ENCODE data around the gene PFKP.

PFKP gene

DNA sequence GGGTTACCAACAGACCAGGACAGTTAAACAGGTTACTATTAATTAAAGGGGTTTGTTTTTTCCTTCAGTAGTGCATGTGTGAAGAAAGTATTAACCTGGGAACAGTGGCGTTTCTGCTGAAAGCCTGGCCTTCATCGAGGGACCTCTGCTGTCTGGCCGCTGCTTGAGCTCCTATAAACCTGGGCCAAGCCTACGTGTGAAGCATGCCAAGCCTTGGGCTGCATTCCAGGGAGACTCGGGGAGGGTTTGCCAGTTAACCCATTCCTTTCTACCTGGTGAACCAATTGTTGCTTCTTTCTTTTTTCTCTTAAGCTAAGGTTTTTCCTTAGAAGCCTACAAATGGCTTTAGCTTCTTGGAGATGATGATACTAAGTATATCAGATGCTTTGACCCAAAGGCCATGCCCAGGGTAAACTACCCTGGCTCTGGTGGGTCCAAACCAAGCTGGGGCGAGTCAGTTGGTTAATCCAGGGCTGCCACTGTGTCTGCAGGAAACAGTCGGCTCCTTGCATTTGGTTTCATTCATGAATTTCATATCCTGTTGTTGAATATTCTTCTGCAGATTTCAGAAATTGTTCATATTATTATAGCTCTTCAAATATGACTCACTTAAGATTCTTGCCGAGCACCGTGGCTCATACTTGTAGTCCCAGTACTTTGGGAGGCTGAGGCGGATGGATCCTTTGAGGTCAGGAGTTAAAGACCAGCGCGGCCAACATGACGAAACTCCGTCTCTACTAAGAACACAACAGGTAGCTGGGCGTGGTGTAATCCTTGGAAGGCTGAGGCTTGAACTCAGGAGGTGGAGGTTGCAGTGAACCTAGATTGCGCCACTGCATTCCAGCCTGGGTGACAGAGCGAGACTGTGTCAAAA lies 23.8 kb downstream of the PFKP start:
- Histone ChIP-seq H3K4me2 (ENCODE audit: low read depth, low read length) (no peak overlapping the region), H3K9me2 (replicated peaks; ENCODE audit: insufficient read depth, low read length) (no peaks in the 10 kb centered on the region), H3K79me2 (ENCODE audit: low read length) (no peaks in the 10 kb centered on the region), H3K27ac (ENCODE audit: low read length) (no peak overlapping the region), H3F3A (ENCODE audit: insufficient read depth, low read length) (no peaks in the 10 kb centered on the region), H4K20me1 (ENCODE audit: insufficient read depth, low read length) (no peaks in the 10 kb centered on the region), H3K9me3 (replicated peaks; ENCODE audit: insufficient read depth, low read length) (no peaks in the 10 kb centered on the region; the same call in 1 of the 2 replicates), H3K27me3 (replicated peaks; ENCODE audit: insufficient read depth, low read length) (no peaks in the 10 kb centered on the region), H2AFZ (ENCODE audit: low read length) (no peak overlapping the region), H3K9ac (ENCODE audit: low read length) (no peak overlapping the region), H3K4me1 (ENCODE audit: low read length) (no peaks in the 10 kb centered on the region), H3K4me3 (ENCODE audit: low read length) (no peak overlapping the region), H3K36me3 (replicated peaks; ENCODE audit: insufficient read depth, low read length) (no peaks in the 10 kb centered on the region)
- no peak for DNase-seq
- no peak for TF ChIP-seq EZH2phosphoT487 (IDR thresholded peaks at IDR 0.05; ENCODE audit: low read length)
- TF ChIP-seq CTCF (IDR thresholded peaks at IDR 0.05; ENCODE audit: low read length): no peak
- no peak for TF ChIP-seq EZH2 (optimal IDR thresholded peaks at IDR 0.05; ENCODE audit: low read depth, low read length)

- no peaks in the 10 kb centered on the region for H4K20me1 ChIP-seq (ENCODE audit: insufficient read depth, low read length)
- no peak for DNase-seq
- no peaks in the 10 kb centered on the region for H3K4me1 ChIP-seq (ENCODE audit: low read length)
- no peak overlapping the region for H3K27ac ChIP-seq (ENCODE audit: low read length)
- H3K9ac ChIP-seq (ENCODE audit: low read length): no peak overlapping the region
- no peaks in the 10 kb centered on the region for H3F3A ChIP-seq (ENCODE audit: insufficient read depth, low read length)
- H3K79me2 ChIP-seq (ENCODE audit: low read length): no peaks in the 10 kb centered on the region
- TF ChIP-seq EZH2phosphoT487 (IDR thresholded peaks at IDR 0.05; ENCODE audit: low read length) (no peak), CTCF (IDR thresholded peaks at IDR 0.05; ENCODE audit: low read length) (no peak), EZH2 (optimal IDR thresholded peaks at IDR 0.05; ENCODE audit: low read depth, low read length) (no peak)
- no peak overlapping the region for H3K4me3 ChIP-seq (ENCODE audit: low read length)
- H2AFZ ChIP-seq (ENCODE audit: low read length): no peak overlapping the region
- no peak overlapping the region for H3K4me2 ChIP-seq (ENCODE audit: low read depth, low read length)
- H3K9me3 ChIP-seq (replicated peaks; ENCODE audit: insufficient read depth, low read length): no peaks in the 10 kb centered on the region; the same call in 1 of the 2 replicates
- H3K36me3 ChIP-seq (replicated peaks; ENCODE audit: insufficient read depth, low read length): no peaks in the 10 kb centered on the region
- H3K27me3 ChIP-seq (replicated peaks; ENCODE audit: insufficient read depth, low read length): no peaks in the 10 kb centered on the region
- H3K9me2 ChIP-seq (replicated peaks; ENCODE audit: insufficient read depth, low read length): no peaks in the 10 kb centered on the region
Measured at GRCh38 chr10:3091921-3092320, 24.6 kb downstream of the PFKP start.

GRCh38 chr10:3093996-3094395 lies 26.6 kb downstream of the PFKP start:
- Histone ChIP-seq H3K27ac (ENCODE audit: low read length) (no peak overlapping the region), H4K20me1 (ENCODE audit: insufficient read depth, low read length) (no peaks in the 10 kb centered on the region), H3K36me3 (replicated peaks; ENCODE audit: insufficient read depth, low read length) (no peaks in the 10 kb centered on the region), H3K9me3 (replicated peaks; ENCODE audit: insufficient read depth, low read length) (no peaks in the 10 kb centered on the region; the same call in 1 of the 2 replicates), H3K9me2 (replicated peaks; ENCODE audit: insufficient read depth, low read length) (no peaks in the 10 kb centered on the region), H3K4me3 (ENCODE audit: low read length) (no peak overlapping the region), H3K79me2 (ENCODE audit: low read length) (no peaks in the 10 kb centered on the region), H3F3A (ENCODE audit: insufficient read depth, low read length) (no peaks in the 10 kb centered on the region), H3K4me2 (ENCODE audit: low read depth, low read length) (no peak overlapping the region), H3K4me1 (ENCODE audit: low read length) (no peaks in the 10 kb centered on the region), H2AFZ (ENCODE audit: low read length) (no peak overlapping the region), H3K27me3 (replicated peaks; ENCODE audit: insufficient read depth, low read length) (no peaks in the 10 kb centered on the region), H3K9ac (ENCODE audit: low read length) (no peak overlapping the region)
- no peak for DNase-seq
- TF ChIP-seq CTCF (IDR thresholded peaks at IDR 0.05; ENCODE audit: low read length) (no peak), EZH2 (optimal IDR thresholded peaks at IDR 0.05; ENCODE audit: low read depth, low read length) (no peak), EZH2phosphoT487 (IDR thresholded peaks at IDR 0.05; ENCODE audit: low read length) (no peak)

Data from MM.1S (cell line).